ENCODE data around the gene KIAA1549. TPM values are rescaled to one million over a fixed set of nuclear protein-coding genes. Genes with fewer than 3 reads are reported as not detected.

The KIAA1549 gene
- polyA plus RNA-seq, 1 donor (not counting 4 experiments of a cell fraction or from before 2014, with no cell fraction given), result 1.1 TPM

GRCh38 chr7:138852469-138852868 is 128.7 kb downstream of the KIAA1549 start:
- H3K9ac ChIP-seq (ENCODE audit: control insufficient read depth, extremely low read depth, insufficient read depth, low read length), result no peak overlapping the region
- dilution Hi-C loops (cut with MboI; ENCODE audit: extremely low pct_ligation_motif_present, low sequenced_read_pairs), result no loop called here
- H3K27ac ChIP-seq (ENCODE audit: control insufficient read depth, insufficient read depth, low read length), result no peak overlapping the region
- H3K4me3 ChIP-seq (ENCODE audit: control insufficient read depth in 2 of 3, extremely low read depth in 1 of 3, insufficient read depth in 2 of 3, low read depth in 1 of 3, low read length in 3 of 3), result no peak overlapping the region
- H3K79me2 ChIP-seq (ENCODE audit: control insufficient read depth, insufficient read depth, low read length), result no peaks in the 10 kb centered on the region
- H4K20me1 ChIP-seq (ENCODE audit: control insufficient read depth, extremely low read depth, insufficient read depth, low read length), result no peaks in the 10 kb centered on the region
- no peak for FAIRE-seq
- H3K4me1 ChIP-seq (ENCODE audit: control insufficient read depth, extremely low read depth, insufficient read depth, low read length), result no peaks in the 10 kb centered on the region
- H3K9me3 ChIP-seq (ENCODE audit: control insufficient read depth, low read depth, low read length), result no peaks in the 10 kb centered on the region
- no peak overlapping the region for H3K4me2 ChIP-seq (ENCODE audit: control insufficient read depth, extremely low read depth, insufficient read depth, low read depth, low read length)
- no peaks in the 10 kb centered on the region for H3K36me3 ChIP-seq (ENCODE audit: control insufficient read depth in 2 of 2, extremely low read depth in 1 of 2, insufficient read depth in 2 of 2, low read length in 2 of 2)
- no peak overlapping the region for H2AFZ ChIP-seq (ENCODE audit: control insufficient read depth, low read length)
- TF ChIP-seq CTCF (optimal IDR thresholded peaks at IDR 0.05 in 1 of 3, IDR thresholded peaks at IDR 0.05 in 1 of 3, conservative IDR thresholded peaks at IDR 0.05 in 1 of 3; ENCODE audit: extremely low read depth in 1 of 3, insufficient read depth in 2 of 3, low read length in 3 of 3) (no peak), EZH2 (IDR thresholded peaks at IDR 0.05; ENCODE audit: low read length) (no peak)
- no peak for DNase-seq (ENCODE audit: low read depth, low spot score)
- H3K9me1 ChIP-seq (ENCODE audit: control insufficient read depth, extremely low read depth, insufficient read depth, low read length), result no peaks in the 10 kb centered on the region
- no peaks in the 10 kb centered on the region for H3K27me3 ChIP-seq (ENCODE audit: control insufficient read depth, extremely low read depth, insufficient read depth, low read length)

- no peak overlapping the region for H3K4me3 ChIP-seq (ENCODE audit: control insufficient read depth in 2 of 3, extremely low read depth in 1 of 3, insufficient read depth in 2 of 3, low read depth in 1 of 3, low read length in 3 of 3)
- DNase-seq (ENCODE audit: low read depth, low spot score), result no peak
- no peak overlapping the region for H3K9ac ChIP-seq (ENCODE audit: control insufficient read depth, extremely low read depth, insufficient read depth, low read length)
- no peak overlapping the region for H3K27ac ChIP-seq (ENCODE audit: control insufficient read depth, insufficient read depth, low read length)
- no peaks in the 10 kb centered on the region for H3K4me1 ChIP-seq (ENCODE audit: control insufficient read depth, extremely low read depth, insufficient read depth, low read length)
- no peak for TF ChIP-seq EZH2 (IDR thresholded peaks at IDR 0.05; ENCODE audit: low read length)
- TF ChIP-seq CTCF (optimal IDR thresholded peaks at IDR 0.05 in 1 of 3, IDR thresholded peaks at IDR 0.05 in 1 of 3, conservative IDR thresholded peaks at IDR 0.05 in 1 of 3; ENCODE audit: extremely low read depth in 1 of 3, insufficient read depth in 2 of 3, low read length in 3 of 3), result no peak
- no peaks in the 10 kb centered on the region for H3K9me3 ChIP-seq (ENCODE audit: control insufficient read depth, low read depth, low read length)
- no peaks in the 10 kb centered on the region for H3K36me3 ChIP-seq (ENCODE audit: control insufficient read depth in 2 of 2, extremely low read depth in 1 of 2, insufficient read depth in 2 of 2, low read length in 2 of 2)
- no peaks in the 10 kb centered on the region for H3K9me1 ChIP-seq (ENCODE audit: control insufficient read depth, extremely low read depth, insufficient read depth, low read length)
- dilution Hi-C loops (cut with MboI; ENCODE audit: extremely low pct_ligation_motif_present, low sequenced_read_pairs), result no loop called here
- no peaks in the 10 kb centered on the region for H4K20me1 ChIP-seq (ENCODE audit: control insufficient read depth, extremely low read depth, insufficient read depth, low read length)
- no peaks in the 10 kb centered on the region for H3K79me2 ChIP-seq (ENCODE audit: control insufficient read depth, insufficient read depth, low read length)
- H3K27me3 ChIP-seq (ENCODE audit: control insufficient read depth, extremely low read depth, insufficient read depth, low read length), result no peaks in the 10 kb centered on the region
- FAIRE-seq, result no peak
- H3K4me2 ChIP-seq (ENCODE audit: control insufficient read depth, extremely low read depth, insufficient read depth, low read depth, low read length), result no peak overlapping the region
- no peak overlapping the region for H2AFZ ChIP-seq (ENCODE audit: control insufficient read depth, low read length)
These were observed 131.5 kb downstream of the KIAA1549 start for GRCh38 chr7:138849701-138850100.

Measured in keratinocyte (primary cell).